NOMO-1 treated with dmso at 0.1 percent for 144 hours (cell line): ENCODE results near the gene FAM187B.
"Not testable (repeated sequence)": the region's sequence is repeated elsewhere in the genome, so short reads cannot be mapped to it uniquely, and the experiment has no call there.

ENCODE experiments used
- DNase-seq: peaks from one replicate; lab custom pipeline; 2025; ENCODE audit not compliant: unreplicated experiment; lab: John Stamatoyannopoulos, UW

FAM187B gene

DNA sequence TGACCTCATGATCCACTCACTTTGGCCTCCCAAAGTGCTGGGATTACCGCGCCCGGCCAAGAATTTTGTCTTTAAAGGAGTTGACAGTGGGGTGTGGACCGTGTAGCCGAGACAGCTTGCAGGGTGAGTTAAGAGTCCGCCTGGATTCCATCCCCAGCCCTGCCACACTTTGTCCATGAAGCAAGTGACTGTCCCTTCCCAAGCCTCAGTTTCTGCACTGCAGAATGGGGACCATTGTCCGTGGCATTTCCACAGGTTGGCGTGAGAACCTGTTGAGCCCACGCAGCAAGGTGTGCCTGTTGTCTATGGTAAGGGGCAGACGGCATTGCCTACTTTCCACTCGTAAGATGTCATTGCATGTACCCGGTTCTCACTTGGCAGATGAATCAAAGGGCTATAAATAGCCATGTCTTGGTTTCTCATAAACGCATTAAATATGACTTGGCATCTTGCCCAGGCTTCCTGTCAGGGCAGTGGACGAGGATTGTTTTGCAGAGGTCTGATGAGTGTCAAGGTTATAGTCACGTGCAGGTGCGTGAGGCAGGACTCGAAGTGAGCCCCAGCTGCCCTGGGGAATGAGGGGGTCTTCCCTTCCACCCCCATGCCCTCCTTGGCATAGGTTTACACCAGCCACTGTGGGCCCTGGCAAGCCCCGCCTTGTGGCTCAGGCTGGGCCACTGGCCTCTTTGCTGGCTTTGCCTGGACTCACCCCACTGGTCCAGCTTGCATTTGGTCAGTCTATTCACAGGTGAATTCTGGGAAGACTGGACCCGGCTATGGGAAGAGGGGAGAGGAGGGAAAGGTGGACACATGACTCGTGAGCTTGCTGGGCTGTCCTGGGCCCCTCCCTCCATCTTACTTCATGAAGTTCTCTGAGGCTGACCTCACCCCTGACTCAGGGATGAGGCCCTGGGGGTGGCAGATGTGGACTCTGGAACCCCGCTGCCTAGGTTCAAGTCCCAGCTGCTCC is 14.6 kb downstream of the FAM187B start:
- peak; percentile 71 for DNase-seq

DNA sequence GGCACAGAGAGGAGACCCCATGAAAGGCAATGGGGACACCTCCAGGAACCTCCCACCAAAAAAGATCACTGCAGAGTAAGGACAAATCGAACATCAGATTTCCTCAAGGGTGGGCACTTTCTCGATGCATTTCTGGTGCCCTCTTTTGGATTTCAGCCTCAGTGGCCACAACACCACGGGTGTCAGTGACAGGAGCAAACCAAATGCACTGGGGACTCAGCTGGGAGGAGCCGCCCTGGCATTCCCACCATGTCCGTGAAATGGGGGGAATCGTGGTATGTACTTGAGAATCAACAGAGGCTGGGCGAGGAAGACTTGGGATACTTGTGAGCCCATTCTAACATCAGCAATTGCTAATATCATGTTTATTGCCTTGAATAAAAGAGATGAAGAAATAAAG is 16.3 kb downstream of the FAM187B start:
- no peak for DNase-seq

DNA sequence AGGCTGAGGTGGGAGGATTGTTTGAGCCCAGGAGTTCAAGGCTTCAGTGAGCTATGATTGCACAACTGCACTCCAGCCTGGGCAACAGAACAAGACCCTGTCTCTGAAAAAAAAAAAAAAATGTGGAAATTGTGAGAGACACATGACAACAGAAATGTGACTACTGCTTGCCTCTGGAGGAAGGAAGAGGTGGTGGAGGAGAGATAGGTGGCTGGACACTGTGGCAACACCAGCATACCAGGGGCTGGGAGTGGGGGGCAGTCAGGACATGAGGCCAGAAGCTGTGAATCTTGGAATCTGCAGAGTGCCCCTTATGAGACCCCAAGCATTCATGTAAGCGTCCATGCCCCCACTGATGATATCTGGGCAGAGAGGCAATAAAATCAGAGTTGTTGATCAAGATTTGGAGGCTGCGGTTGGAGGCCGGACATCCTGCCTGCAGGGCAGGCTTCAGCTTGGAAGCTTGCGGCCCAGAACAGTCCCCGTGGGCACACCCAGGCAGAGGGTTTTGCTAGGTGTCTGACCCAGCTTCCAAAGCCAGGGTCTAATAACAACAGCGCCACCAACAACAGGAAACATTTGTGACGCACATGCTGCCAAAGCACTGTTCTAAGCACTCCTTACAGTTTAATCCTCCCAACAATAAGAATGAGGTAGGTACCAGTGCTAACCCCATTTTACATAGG is 16.9 kb downstream of the FAM187B start:
- peak; percentile 13 for DNase-seq

DNA sequence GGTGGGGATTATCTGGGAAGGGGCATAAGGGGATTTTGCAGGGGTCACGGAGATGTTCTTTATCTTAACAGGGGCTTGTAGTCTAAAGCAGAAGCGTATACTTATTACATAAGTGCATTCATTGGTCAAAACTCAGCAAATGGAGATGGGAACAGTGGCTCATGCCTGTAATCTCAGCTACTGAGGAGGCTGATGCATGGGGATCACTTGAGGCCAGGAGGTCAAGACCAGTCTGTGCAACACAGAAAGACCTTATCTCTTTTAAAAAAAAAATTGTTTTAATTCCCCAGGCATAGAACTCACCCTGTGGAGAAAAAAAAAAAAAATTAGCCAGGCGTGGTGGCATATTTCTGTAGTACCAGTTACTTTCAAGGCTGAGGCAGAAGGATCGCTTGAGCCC is 18.9 kb downstream of the FAM187B start:
- no peak for DNase-seq

DNA sequence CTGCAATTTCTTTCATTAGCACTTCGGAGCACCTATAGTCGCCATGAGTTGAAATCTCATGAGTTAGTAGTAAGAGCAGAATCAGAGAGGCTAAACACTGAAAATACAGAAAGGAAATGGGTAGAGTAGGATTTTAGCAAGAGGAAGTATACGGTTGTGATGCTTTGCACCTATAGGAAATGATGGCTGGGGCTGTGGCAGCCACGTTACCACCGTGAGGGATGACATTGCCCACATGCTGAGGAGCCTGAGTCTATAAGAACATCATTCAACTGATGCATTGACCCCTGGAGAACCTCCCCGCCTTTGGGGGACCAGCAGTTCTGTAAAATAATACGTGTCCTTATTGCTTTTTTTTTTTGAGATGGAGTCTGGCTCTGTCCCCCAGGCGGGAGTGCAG is 20.4 kb downstream of the FAM187B start:
- no peak for DNase-seq

DNA sequence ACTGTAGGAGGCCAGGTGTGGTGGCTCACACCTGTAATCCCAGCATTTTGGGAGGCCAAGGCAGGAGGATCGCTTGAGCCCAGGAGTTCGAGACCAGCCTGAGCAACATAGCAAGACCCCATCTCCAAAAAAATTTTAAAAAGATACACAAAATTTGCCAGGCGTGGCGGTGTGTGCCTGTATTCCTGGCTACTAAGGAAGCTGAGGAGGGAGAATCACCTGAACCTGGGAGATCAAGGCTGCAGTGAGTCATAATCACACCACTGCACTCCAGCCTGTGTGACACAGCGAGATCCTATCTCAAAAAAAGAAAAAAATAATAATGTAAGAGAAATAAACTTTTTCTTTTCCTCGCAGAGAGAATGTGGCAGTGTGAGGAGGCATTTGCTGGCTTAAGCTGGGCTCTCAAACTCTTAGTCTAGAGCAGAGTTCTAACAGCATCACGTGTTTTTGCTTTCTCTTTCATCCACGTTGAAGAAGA is 21.1 kb downstream of the FAM187B start:
- DNase-seq = no peak

DNA sequence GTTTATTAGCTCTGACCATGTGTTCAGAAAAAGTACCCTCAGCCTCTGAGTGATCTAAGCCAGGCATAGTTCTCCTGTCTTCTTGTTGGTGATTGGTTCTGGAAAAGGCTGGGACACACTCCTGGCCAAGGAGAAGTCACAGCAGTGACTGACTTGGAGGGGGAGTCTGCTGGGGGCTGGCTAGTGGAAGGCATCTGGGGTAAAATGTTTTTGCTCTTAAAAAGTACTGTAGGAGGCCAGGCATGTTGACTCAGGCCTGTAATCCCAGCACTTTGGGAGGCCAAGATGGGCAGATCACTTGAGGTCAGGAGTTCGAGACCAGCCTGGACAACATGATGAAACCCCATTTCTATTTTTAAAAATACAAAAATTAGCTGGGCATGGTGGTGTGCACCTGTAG is 21.7 kb downstream of the FAM187B start:
- DNase-seq = no peak

DNA sequence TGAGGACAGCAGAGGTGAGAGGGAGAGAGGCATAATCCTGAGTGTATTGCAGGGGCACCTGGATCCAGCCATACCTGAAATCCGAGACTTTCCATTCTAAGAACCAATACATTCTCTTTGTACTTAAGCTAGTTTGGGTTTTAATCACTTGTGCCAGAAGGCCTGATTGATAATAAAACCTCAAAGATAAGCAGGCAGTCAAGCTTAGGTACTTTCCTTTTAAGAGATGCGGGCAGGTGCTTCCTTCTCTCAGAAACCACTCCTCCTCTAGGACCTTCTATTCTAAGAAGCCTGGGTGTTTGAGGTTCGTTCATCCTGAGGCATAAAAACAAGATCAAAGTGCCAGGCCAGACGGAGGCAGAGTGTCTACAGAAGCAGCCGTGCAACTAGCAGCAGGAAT is 22.2 kb downstream of the FAM187B start:
- no peak for DNase-seq

DNA sequence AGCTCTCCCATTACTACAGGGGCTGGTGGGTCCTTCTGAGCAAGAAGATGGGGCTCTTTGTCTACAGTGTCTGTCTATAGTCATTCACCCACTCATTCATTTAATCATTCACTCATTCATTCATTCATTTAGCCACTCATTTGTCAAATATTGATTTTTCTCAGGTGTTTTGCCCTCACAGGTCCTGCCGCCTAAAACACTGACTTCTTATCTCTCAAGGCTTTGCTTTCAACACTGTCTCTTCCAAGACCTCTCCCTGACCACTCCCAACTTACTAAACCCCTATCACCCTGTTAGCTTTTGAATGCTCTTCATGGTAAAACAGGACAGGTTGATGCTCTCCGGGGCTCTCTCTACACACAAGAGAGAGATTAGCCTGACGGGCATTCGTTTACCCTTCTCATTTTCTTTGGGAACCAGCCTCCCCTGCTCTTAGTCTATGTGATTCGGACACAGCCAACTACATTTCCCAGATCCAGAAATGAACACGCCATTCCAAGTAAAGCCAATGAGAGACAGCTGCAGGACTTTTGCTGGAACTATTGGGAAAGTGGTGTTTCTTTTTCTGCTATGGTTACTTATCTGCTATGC is 22.7 kb downstream of the FAM187B start:
- DNase-seq = no peak

DNA sequence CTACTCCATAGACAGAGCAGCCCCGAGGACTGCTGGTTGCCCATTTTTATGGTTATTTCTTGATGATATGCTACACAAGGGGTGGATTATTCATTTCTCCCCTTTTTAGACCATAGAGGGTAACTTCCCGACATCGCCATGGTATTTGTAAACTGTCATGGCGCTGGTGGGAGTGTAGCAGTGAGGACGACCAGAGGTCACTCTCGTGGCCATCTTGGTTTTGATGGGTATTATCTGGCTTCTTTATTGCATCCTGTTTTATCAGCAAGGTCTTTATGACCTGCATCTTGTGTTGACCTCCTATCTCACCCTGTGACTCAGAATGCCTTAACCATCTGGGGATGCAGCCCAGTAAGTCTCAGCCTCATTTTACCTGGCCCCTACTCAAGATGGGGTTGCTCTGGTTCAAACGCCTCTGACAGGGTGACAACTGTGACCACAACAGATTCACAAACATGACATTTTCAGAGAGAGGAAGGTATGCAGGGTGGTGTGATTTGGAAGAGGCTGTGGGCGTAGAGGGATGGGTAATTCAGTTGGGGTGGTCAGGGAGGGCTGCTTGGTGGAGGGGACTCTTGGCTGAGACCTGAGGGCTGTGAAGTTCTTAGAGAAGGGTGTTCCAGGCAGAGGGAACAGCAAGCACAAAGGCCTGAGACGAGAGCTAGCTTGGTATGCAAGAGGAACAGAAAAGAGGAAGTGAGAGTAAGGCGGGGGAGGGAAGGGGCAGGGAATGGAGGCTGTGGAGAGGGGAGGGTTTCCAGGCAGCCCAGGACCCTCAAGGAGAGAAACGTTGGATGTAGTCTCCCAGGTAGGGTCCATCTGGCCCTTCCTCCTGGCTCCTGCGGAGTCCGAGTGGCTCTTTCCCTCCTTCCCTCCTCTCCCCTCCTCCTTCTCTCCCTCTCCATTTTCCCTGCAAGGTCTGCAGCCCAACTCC is 23.5 kb downstream of the FAM187B start:
- peak; percentile 68 for DNase-seq

DNA sequence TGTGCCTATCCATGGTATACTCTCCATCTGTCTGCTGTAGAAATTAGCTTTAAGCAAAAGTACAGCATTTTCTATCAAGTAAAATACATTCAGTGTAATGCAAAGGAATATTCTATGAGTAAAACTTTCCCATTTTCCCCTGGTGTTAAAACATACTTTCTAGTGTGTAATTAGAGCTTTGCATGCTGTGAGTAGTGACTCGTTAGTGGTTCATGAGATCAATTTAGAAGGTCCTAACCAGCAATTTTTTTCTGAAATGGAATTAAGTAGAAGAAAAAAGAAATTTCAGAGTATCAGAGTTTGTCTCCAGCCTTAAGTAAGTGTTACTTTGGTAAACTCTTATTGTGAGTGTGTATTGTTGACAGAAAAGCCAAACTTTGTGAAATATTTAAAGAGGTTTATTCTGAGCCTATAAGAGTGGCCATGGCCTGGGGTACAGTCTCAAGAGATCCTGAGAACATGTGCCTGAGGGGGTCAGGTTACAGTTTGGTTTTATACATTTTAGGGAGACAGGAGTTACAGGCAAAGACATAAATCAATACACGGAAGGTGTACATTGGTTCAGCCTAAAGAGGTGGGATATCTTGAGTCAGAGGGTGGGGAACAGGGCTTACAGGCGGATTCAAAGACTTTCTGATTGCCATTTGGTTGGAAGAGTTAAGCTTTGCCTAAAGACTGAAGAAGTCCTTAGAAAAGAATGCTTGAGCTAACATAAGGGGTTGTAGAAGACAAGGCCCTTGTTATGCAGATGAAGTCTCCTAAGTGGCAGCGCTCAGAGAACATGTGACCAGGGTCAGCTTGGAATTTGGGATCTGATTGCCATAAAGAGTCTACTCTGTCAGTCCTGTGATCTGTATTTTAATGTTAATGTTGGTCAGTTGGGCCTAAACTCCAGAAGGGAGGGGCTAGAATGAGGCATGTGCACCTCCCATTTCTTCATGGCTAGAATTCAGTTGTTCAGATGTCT is 25.5 kb downstream of the FAM187B start:
- DNase-seq = no peak

DNA sequence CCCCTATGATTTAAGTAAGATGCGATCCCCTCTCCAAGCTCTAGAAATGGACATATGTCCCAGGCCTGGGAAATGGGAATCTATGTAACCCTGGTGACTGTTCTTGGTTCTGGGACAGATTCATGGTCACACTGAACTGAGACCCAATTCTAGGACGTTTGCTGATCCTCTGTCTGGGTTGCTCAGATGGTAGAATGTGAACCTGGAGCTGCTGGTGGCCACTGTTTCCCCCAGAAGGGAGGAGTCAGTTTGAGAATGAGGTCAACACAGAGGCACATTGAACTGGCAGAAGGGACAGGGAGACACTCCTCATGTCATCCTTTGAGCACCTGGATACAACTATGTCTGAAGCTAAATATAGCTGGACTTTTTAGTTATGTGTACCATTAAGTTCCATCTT is 29.1 kb downstream of the FAM187B start:
- no peak for DNase-seq

DNA sequence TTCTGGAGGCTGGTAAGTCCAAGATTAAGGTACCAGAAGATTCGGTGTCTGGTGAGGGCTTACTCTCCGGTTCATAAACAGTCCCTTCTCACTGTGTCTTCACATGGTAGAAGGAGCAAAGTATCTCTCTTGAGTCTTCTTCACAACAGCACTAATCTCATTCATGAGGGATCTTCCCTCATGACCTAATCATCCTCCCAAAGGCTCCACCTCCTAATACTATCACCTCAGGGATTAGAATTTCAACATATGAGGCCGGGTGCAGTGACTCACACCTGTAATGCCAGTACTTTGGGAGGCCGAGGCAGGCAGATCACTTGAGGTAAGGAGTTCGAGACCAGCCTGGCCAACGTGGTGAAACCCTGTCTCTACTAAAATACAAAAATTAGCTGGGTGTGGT is 31.7 kb downstream of the FAM187B start:
- DNase-seq = not testable (repeated sequence)

DNA sequence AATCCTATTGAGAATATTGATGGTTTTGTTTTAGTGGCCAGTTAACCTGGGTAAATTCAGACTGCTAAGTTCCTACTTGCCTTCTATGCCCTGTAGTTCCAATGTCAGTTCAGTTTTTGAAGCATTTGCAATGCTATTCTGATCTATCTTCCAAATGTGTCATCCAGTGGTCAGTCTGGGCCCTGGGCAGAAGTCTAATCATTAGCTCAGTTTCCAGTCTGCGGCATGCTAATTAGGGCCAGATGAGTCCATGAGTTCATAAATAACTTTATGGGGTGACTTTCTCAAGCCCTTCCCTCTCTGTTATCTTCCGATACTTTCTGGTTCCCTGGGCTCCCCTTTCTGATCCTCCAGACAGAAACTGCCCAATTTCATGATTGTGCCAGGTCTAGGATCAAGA is 32.7 kb downstream of the FAM187B start:
- no peak for DNase-seq

DNA sequence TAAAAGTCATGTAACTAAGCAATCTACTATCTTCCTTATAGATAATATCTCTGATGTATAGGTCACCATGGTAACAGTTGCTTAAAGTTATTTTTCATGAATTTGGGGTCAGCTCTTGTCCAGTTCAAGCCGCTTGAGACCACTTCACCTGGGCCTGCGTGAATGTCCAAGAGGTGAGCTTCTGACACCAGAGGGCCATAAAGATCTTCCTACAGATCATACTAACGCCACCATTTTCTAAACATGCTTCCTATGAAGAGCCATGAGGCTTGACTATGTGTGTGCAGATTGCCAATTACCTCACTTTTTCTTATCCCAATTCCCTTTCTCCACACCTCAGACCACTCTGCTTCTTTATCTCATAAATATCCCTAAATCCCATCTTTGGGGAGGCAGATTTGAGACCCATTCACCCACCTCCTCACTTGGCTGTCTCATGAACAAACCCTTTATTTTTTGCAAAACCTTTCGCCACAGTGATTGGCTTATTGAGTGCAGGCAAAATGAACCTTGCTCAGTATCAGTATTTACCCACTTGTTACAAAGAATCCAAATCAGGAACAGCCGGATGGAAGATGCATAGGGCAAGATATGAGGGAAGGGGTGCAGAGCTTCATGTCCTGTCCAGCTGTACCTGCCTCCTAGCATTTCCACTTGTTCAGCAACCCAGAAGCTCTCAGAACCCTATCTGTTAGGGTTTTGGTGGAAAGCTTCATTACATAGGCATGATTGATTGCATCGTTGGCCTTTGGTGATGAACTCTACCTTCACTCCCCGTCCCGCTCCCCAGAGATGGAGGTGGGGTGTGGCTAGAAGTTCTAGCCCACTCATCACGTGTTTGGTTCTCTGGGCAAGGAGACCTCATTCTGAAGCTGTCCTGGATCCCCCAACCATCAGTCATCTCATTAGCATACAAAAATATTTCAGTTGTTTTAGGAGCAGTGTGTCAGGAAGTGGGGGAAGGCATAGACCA is 34.2 kb downstream of the FAM187B start:
- no peak for DNase-seq

DNA sequence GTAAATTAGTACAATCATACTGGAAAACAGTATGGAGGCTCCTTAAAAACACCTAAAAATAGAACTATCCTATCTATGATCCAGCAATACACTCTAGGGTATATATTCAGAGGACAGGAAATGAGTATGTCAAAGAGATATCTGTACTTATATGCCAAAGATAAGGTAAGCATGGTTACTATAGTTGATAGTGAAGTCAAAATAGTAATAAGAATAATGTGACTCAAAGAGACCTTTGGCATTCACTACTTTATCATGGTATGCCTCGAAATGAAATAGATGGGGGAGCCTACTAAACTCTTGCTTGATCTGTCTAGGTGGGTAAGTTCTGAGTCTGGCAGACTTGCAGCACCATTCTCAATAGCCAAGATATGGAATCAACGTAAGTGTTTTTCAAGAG is 43.7 kb downstream of the FAM187B start:
- no peak for DNase-seq

DNA sequence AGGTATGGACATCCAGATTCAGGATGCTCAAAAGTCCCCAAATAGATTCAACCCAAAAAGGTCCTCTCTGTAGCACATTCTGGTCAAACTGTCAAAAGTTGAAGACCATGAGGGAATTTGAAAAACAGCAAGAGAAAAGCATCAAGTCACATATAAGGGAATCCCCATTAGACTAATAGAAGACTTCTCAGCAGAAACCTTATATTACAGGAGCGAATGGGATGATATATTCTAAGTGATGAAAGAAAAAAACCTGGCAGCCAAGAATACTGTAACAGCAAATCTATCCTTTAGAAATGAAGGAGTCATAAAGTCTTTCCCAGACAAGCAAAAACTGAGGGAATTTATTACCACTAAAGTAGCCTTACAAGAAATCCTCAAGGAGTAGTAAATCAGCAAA is 44.3 kb downstream of the FAM187B start:
- DNase-seq = no peak

DNA sequence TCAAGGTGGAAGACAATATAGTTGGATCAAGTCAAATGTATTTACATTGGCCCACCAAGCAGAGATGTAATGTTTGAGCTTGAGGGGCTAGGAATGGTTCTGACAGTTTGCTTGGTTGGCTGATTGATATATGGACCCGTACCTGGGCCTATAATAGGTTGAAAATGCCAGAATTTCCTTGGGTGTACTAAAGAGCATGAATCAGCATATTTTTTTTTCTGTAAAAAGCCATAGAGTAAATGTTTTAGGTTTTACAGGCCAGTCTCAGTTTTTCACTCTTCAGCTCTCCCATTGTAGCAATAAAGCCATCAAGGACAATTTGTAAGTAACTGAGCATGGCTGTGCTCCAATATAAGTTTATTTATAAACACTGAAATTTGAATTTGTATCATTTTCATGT is 47.2 kb downstream of the FAM187B start:
- DNase-seq = no peak
